CD14-positive monocyte (primary cell): ENCODE results near the gene NUP85. TPM values are rescaled to one million over a fixed set of nuclear protein-coding genes. Genes with fewer than 3 reads are reported as not detected.

Source experiments
- DNase-seq, 3 donors: peaks; one replicate each; pipeline ENCODE4 v3.0.0-alpha.2; 2011 to 2022
- H2AFZ ChIP-seq: 2 replicates; pipeline ENCODE4 v1.6.0; 2012; ENCODE audit warnings: mild to moderate bottlenecking, low read depth, low read length, inconsistent platforms; ENCODE audit not compliant: insufficient read depth, poor library complexity, severe bottlenecking
- H3K27ac ChIP-seq, 2 donors: 1 replicate in 1 of 2; 2 replicates in 1 of 2; pipeline ENCODE4 v1.5.1; 2012 to 2013; ENCODE audit warnings: low read length in 2 of 2, control low read depth in 1 of 2, inconsistent platforms in 1 of 2, low read depth in 1 of 2, mild to moderate bottlenecking in 1 of 2
- H3K27me3 ChIP-seq, 2 donors: one replicate each; pipeline versions ENCODE4 v1.6.0 to v1.6.1; 2011 to 2013; ENCODE audit warnings: low read length in 2 of 2; ENCODE audit not compliant: control insufficient read depth in 2 of 2, insufficient read depth in 2 of 2
- H3K36me3 ChIP-seq, 2 donors: replicated peaks in 1 of 2; 1 replicate in 1 of 2; 2 replicates in 1 of 2; pipeline versions ENCODE4 v1.5.1 to v1.6.1; 2012 to 2013; ENCODE audit warnings: low read length in 2 of 2, control low read depth in 1 of 2, inconsistent platforms in 1 of 2, mild to moderate bottlenecking in 1 of 2; ENCODE audit not compliant: insufficient read depth in 2 of 2, control insufficient read depth in 1 of 2
- H3K4me1 ChIP-seq, 2 donors: 1 replicate in 1 of 2; 2 replicates in 1 of 2; pipeline versions ENCODE4 v1.5.1 to v1.6.1; 2012 to 2013; ENCODE audit warnings: low read length in 2 of 2, control low read depth in 1 of 2, inconsistent platforms in 1 of 2, mild to moderate bottlenecking in 1 of 2, moderate library complexity in 1 of 2; ENCODE audit not compliant: insufficient read depth in 2 of 2, control insufficient read depth in 1 of 2
- H3K4me2 ChIP-seq: replicated peaks from 2 replicates; pipeline ENCODE3; 2012; ENCODE audit warnings: low read length, moderate library complexity, mild to moderate bottlenecking; ENCODE audit not compliant: poor library complexity, severe bottlenecking; ENCODE audit errors: extremely low read depth
- H3K4me3 ChIP-seq, 3 experiments: fragments of 200-600 bp in 1 of 3; sonication (generic) in 1 of 3; replicated peaks in 1 of 3; 1 replicate in 2 of 3; 2 replicates in 1 of 3; pipeline ENCODE4 v1.5.1; 2011 to 2013; ENCODE audit warnings: low read length in 3 of 3, mild to moderate bottlenecking in 3 of 3, control low read depth in 2 of 3, low read depth in 2 of 3, inconsistent platforms in 1 of 3, moderate library complexity in 1 of 3
- H3K79me2 ChIP-seq: 2 replicates; pipeline ENCODE4 v1.6.0; 2012; ENCODE audit warnings: mild to moderate bottlenecking, control low read depth, inconsistent platforms, low read length, moderate library complexity; ENCODE audit not compliant: insufficient read depth
- H3K9ac ChIP-seq: 2 replicates; pipeline ENCODE4 v1.6.0; 2017; ENCODE audit warnings: low read length, mild to moderate bottlenecking; ENCODE audit not compliant: insufficient read depth, poor library complexity, severe bottlenecking
- H3K9me3 ChIP-seq, 2 donors: replicated peaks in 1 of 2; 1 replicate in 1 of 2; 2 replicates in 1 of 2; pipeline versions ENCODE4 v1.5.1 to v1.6.1; 2012 to 2013; ENCODE audit warnings: low read length in 2 of 2, control low read depth in 1 of 2; ENCODE audit not compliant: control insufficient read depth in 1 of 2, insufficient read depth in 1 of 2
- H4K20me1 ChIP-seq: 2 replicates; pipeline ENCODE4 v1.6.0; 2012; ENCODE audit warnings: mild to moderate bottlenecking, low read length, control low read depth, moderate library complexity; ENCODE audit not compliant: insufficient read depth
- H3K27ac Mint-ChIP-seq, 7 donors: one replicate each; pipeline ENCODE4 v1.8.0; 2020; ENCODE audit warnings: mild to moderate bottlenecking in 7 of 7, mixed read lengths in 7 of 7, moderate library complexity in 6 of 7, inconsistent platforms in 2 of 7
- H3K27me3 Mint-ChIP-seq, 3 donors: one replicate each; pipeline ENCODE4 v1.8.0; 2021 to 2022; ENCODE audit warnings: low read depth in 3 of 3, mild to moderate bottlenecking in 3 of 3, mixed read lengths in 3 of 3, moderate library complexity in 3 of 3, inconsistent platforms in 1 of 3
- H3K36me3 Mint-ChIP-seq, 2 donors: one replicate each; pipeline ENCODE4 v1.8.0; 2020; ENCODE audit warnings: mixed read lengths in 2 of 2, inconsistent platforms in 1 of 2, mild to moderate bottlenecking in 1 of 2
- H3K4me1 Mint-ChIP-seq: one replicate; pipeline ENCODE4 v1.8.0; 2020; ENCODE audit warnings: mild to moderate bottlenecking, mixed read lengths
- H3K4me3 Mint-ChIP-seq, 2 donors: one replicate each; pipeline ENCODE4 v1.8.0; 2020; ENCODE audit warnings: mild to moderate bottlenecking in 2 of 2, mixed read lengths in 2 of 2, moderate library complexity in 1 of 2
- H3K9me3 Mint-ChIP-seq, 7 donors: one replicate each; pipeline ENCODE4 v1.8.0; 2020 to 2022; ENCODE audit warnings: mixed read lengths in 7 of 7, mild to moderate bottlenecking in 6 of 7, moderate library complexity in 6 of 7, inconsistent platforms in 2 of 7
- WGBS: methylation state at CpG from one replicate; pipeline ENCODE4 v1.1.5; 2013; ENCODE audit warnings: missing lambda C conversion rate; ENCODE audit not compliant: insufficient coverage; 5-methylcytosine and 5-hydroxymethylcytosine counted together
- intact Hi-C, 2 donors: fragments of 100-400 bp; cut with micrococcal nuclease; formaldehyde crosslinking; loops; one replicate each; pipeline versions ENCODE4 v1.15.0 to v1.15.1; 2023
- polyA plus RNA-seq, 3 donors: library from polyadenylated mRNA; depleted of rRNA in 1 of 3; unstranded in 2 of 3; stranded (reverse) in 1 of 3; fragments of 300-500 nt in 2 of 3; fragments of >200 nt in 1 of 3; fragmentation: Illumina TruSeq in 2 of 3; gene quantifications; 1 replicate in 2 of 3; 2 replicates in 1 of 3; pipeline ENCODE4 v1.2.3, GENCODE V29; 2012 to 2021
- TF ChIP-seq, protein P1 (sequence below): fragments of 200-600 bp; IDR thresholded peaks from one replicate; pipeline ENCODE4 v1.8.0; 2022; ENCODE audit warnings: antibody characterized with exemption, mild to moderate bottlenecking

The NUP85 gene
- polyA plus RNA-seq, 3 donors, result 36.3 to 94.2 (median 38.7) TPM

DNA sequence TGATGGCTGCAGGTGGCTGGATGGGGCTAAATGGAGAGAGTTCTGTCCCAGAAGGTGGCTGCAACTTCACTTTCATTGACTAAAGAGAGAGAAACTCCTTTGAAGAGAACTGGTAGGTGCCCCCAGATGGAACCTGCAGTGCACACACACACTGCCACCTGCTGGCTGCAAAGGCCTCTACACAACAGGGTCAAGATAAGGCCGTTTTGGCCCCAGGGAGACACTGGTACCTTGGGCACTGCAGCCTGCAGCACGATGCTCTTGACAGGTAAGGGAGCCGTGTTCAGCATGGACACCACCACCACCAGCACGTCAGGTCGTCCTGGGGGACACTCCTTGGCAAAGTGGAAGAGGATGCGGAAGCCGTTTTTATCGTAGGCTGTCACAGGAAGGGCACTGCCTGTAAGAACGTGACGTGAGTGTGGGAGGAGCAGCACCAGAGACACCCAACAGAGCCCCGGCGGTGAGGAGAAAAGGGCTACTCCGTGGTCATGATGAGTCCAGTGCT, 33.3 kb downstream of the NUP85 start:
- H3K4me1 Mint-ChIP-seq, result peaks cover 27% of the 10 kb centered on the region
- H3K27ac Mint-ChIP-seq, result peak overlapping the region in 6 of 7 donors; percentile 61 to 90 (median 80)
- DNase-seq, result peak; percentile 47 to 66 (median 54)
- no peak overlapping the region for H3K4me2 ChIP-seq
- no peaks in the 10 kb centered on the region for H3K9me3 ChIP-seq
- H3K27me3 ChIP-seq, result no peaks in the 10 kb centered on the region
- peaks cover 91 to 98% of the 10 kb centered on the region in 2 donors for H3K36me3 ChIP-seq
- no peak overlapping the region for H3K27ac ChIP-seq
- no peak overlapping the region for H3K9ac ChIP-seq
- no peak overlapping the region for H3K4me3 Mint-ChIP-seq
- H3K27me3 Mint-ChIP-seq, result peaks cover 0 to 2% (median 0%) of the 10 kb centered on the region in 3 donors
- peaks cover 24% of the 10 kb centered on the region for H3K79me2 ChIP-seq
- no peaks in the 10 kb centered on the region for H3K9me3 Mint-ChIP-seq
- H4K20me1 ChIP-seq, result peaks cover 71% of the 10 kb centered on the region
- peaks cover 17 to 18% of the 10 kb centered on the region in 2 donors for H3K4me1 ChIP-seq
- TF ChIP-seq, protein P1, sequence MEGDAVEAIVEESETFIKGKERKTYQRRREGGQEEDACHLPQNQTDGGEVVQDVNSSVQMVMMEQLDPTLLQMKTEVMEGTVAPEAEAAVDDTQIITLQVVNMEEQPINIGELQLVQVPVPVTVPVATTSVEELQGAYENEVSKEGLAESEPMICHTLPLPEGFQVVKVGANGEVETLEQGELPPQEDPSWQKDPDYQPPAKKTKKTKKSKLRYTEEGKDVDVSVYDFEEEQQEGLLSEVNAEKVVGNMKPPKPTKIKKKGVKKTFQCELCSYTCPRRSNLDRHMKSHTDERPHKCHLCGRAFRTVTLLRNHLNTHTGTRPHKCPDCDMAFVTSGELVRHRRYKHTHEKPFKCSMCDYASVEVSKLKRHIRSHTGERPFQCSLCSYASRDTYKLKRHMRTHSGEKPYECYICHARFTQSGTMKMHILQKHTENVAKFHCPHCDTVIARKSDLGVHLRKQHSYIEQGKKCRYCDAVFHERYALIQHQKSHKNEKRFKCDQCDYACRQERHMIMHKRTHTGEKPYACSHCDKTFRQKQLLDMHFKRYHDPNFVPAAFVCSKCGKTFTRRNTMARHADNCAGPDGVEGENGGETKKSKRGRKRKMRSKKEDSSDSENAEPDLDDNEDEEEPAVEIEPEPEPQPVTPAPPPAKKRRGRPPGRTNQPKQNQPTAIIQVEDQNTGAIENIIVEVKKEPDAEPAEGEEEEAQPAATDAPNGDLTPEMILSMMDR, result peak; percentile 89
- no peak overlapping the region for H2AFZ ChIP-seq
- 47% methylated on average over 6 of the region's 13 CpGs for WGBS
- intact Hi-C loops, result no loop called here
- no peak overlapping the region for H3K4me3 ChIP-seq
- H3K36me3 Mint-ChIP-seq, result peaks cover 81 to 99% of the 10 kb centered on the region in 2 donors

DNA sequence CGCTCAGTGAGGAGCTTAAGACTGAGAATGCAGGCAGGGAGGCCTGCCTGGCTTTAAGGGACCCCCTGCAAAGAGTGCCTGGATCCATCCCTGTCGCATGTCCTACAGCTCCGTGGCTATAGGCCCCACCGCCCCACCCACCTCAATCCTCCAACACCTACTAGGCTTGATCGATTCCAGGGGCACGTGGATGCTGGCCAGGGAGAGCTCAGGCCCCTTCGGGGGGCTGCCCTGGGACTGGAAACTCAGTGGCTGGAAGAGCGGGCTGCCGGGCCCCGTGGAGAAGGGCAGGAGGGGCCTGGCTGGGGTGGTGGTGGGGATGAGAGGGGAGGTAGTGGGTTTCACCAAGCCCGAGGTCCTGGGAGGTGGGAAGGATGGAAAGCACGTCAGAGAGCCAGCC, 33.7 kb downstream of the NUP85 start:
- Mint-ChIP-seq H3K4me3 (no peak overlapping the region), H3K9me3 (no peaks in the 10 kb centered on the region), H3K36me3 (peaks cover 84 to 99% of the 10 kb centered on the region in 2 donors), H3K27ac (peak overlapping the region in 3 of 7 donors; percentile 77 to 87 (median 78)), H3K27me3 (peaks cover 0 to 2% (median 0%) of the 10 kb centered on the region in 3 donors), H3K4me1 (peaks cover 31% of the 10 kb centered on the region)
- H3K4me1 ChIP-seq, result peaks cover 22 to 23% of the 10 kb centered on the region in 2 donors
- H3K9me3 ChIP-seq, result no peaks in the 10 kb centered on the region
- no peaks in the 10 kb centered on the region for H3K27me3 ChIP-seq
- no peak overlapping the region for H3K27ac ChIP-seq
- H2AFZ ChIP-seq, result no peak overlapping the region
- TF ChIP-seq, protein P1, result no peak
- H3K4me2 ChIP-seq, result no peak overlapping the region
- H3K4me3 ChIP-seq, result no peak overlapping the region
- no peak overlapping the region for H3K9ac ChIP-seq
- intact Hi-C loops, result no loop called here
- peaks cover 75% of the 10 kb centered on the region for H4K20me1 ChIP-seq
- peaks cover 29% of the 10 kb centered on the region for H3K79me2 ChIP-seq
- no peak for DNase-seq
- H3K36me3 ChIP-seq, result peaks cover 96 to 100% of the 10 kb centered on the region in 2 donors
- WGBS, result no CpG with 5 or more reads among the region's 12 CpGs
